Fibroblast of the aortic adventitia (primary cell): Measurements from ENCODE around the gene RRP8. TPM values are rescaled to one million over a fixed set of nuclear protein-coding genes. Genes with fewer than 3 reads are reported as not detected.

Experiments used
- DNase-seq: peaks from one replicate; pipeline ENCODE4 v3.0.0-alpha.2; 2010; ENCODE audit warnings: low read depth
- H3K4me3 ChIP-seq: 2 replicates; pipeline ENCODE4 v1.5.1; 2011; ENCODE audit warnings: low read depth, mild to moderate bottlenecking, control low read depth, low read length, moderate library complexity
- CTCF ChIP-seq: IDR thresholded peaks from 2 replicates; pipeline ENCODE4 v1.5.1; 2011; ENCODE audit warnings: mild to moderate bottlenecking, low read length, control low read depth, inconsistent platforms; ENCODE audit not compliant: insufficient read depth
- total RNA-seq: library from RNA; depleted of rRNA; stranded (reverse); fragments of >200 nt; gene quantifications from 2 replicates; pipeline ENCODE4 v1.2.3, GENCODE V29; 2012; ENCODE audit warnings: low replicate concordance

RRP8 gene
- total RNA-seq, 1 donor, result 10.2 TPM

DNA sequence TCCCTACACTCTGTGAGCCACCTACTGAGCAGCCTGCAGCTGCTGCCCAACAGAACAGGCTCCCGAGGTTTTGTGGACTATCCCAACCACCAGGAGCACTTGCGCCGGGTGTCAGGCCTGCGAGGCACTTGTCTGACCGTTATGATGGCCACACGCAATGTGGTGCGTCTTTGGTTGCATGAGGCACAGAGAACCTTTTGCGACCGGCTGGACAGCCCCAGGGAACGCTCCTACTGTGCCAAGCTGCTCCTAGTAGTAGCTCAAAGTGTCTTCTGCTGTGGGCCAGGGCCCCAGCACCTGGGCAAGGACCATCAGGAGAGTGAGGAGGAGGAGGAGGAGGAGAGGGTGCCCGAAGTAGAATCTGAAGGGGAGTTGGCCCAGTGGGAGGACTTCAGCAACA, 46.4 kb downstream of the RRP8 start:
- H3K4me3 ChIP-seq, result no peak overlapping the region
- no peak for DNase-seq
- no peak for TF ChIP-seq CTCF

GRCh38 chr11:6556139-6556949, 47.1 kb downstream of the RRP8 start:
- no peak for DNase-seq

GRCh38 chr11:6554828-6555706, 48.3 kb downstream of the RRP8 start:
- no peak for TF ChIP-seq CTCF
- no peak for DNase-seq
- H3K4me3 ChIP-seq, result no peak overlapping the region

More at GRCh38 chr11:6556139-6556949, 47.1 kb downstream of the RRP8 start:
- TF ChIP-seq CTCF, result no peak
- H3K4me3 ChIP-seq, result no peak overlapping the region

- H3K4me3 ChIP-seq, result no peak overlapping the region
- TF ChIP-seq CTCF, result no peak
- DNase-seq, result no peak
Measured at GRCh38 chr11:6553634-6554033, 49.8 kb downstream of the RRP8 start.

DNA sequence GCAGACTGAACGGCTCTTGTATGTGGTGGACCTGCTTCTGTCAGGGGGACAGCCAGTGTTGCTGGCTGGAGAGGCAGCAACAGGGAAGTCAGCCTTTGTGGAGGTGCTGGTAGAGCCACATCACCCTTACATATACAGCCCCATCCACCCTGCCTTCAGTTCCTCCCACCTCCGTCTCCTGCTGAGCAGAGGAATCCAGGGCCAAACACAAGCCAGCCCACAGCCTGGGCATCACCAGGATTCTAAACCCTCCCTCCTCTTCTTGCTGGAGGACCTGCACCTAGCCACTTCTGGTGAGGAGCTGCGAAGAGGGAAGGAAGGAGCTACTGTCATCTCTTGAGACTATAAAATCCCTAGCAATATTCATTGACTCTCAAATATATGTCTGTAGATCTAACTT, 54.8 kb downstream of the RRP8 start:
- no peak for DNase-seq
- no peak overlapping the region for H3K4me3 ChIP-seq
- no peak for TF ChIP-seq CTCF

DNA sequence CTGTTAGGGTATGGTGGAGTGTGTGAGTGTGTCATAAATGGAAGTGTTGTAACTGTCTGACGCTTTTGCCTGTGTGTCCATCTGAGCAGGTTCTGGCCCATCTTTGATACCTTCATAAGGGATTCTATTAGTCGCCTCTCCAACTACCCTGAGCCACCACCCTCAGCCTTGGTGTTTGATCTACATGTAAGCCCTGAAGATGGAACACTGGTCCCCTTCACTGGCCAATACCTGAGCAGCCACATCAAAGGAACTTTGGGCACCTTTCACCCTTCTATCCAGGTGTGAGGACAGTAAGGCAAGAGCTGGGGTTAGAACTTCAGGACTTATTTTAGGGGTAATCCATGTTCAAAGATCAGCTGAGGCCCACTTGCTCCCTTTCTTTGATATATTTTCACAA, 55.3 kb downstream of the RRP8 start:
- no peak for DNase-seq
- H3K4me3 ChIP-seq, result no peak overlapping the region
- no peak for TF ChIP-seq CTCF
